Kidney capillary endothelial cell (primary cell): ENCODE measurements around the gene CCNDBP1.
A peak's percentile ranks its signal among the peaks of the same experiment; 100 is the strongest.
"Not testable (repeated sequence)": the region's sequence is repeated elsewhere in the genome, so short reads cannot be mapped to it uniquely, and the experiment has no call there.

ENCODE experiments used
- DNase-seq: peaks from one replicate; pipeline ENCODE4 v3.0.0-alpha.2; 2018; ENCODE audit warnings: low spot score

Gene CCNDBP1

GRCh38 chr15:43215961-43216360 is 30.8 kb downstream of the CCNDBP1 start:
- DNase-seq, result no peak

GRCh38 chr15:43218908-43219706 is 33.9 kb downstream of the CCNDBP1 start:
- DNase-seq, result no peak

GRCh38 chr15:43219929-43220928 is 35.0 kb downstream of the CCNDBP1 start:
- no peak for DNase-seq

GRCh38 chr15:43220991-43221403 is 35.8 kb downstream of the CCNDBP1 start, which contains the start of gene EPB42:
EPB42 (minus strand) TSS chr15:43221018; CDS start chr15:43220825, 193 bp downstream.
- no peak for DNase-seq

- no peak for DNase-seq
These were observed 36.2 kb downstream of the CCNDBP1 start for GRCh38 chr15:43221422-43221821.

GRCh38 chr15:43225201-43225949 is 40.2 kb downstream of the CCNDBP1 start:
- peak; percentile 51 for DNase-seq

GRCh38 chr15:43225950-43226255 is 40.7 kb downstream of the CCNDBP1 start:
- DNase-seq, result not testable (repeated sequence)

- DNase-seq, result no peak
These were observed 41.5 kb downstream of the CCNDBP1 start for GRCh38 chr15:43226436-43227305.

- no peak for DNase-seq
These were observed 44.8 kb downstream of the CCNDBP1 start for GRCh38 chr15:43229977-43230376.

GRCh38 chr15:43230640-43231115 is 45.5 kb downstream of the CCNDBP1 start:
- DNase-seq, result no peak

- DNase-seq, result no peak
These were observed 47.2 kb downstream of the CCNDBP1 start for GRCh38 chr15:43232289-43232874.

- no peak for DNase-seq
These were observed 50.3 kb downstream of the CCNDBP1 start for GRCh38 chr15:43235536-43235935.

- DNase-seq, result no peak
These were observed 52.8 kb downstream of the CCNDBP1 start for GRCh38 chr15:43237842-43238470.

- no peak for DNase-seq
These were observed 53.5 kb downstream of the CCNDBP1 start for GRCh38 chr15:43238671-43239131.

GRCh38 chr15:43239732-43240491 is 54.7 kb downstream of the CCNDBP1 start:
- no peak for DNase-seq

GRCh38 chr15:43241100-43241499 is 55.9 kb downstream of the CCNDBP1 start:
- no peak for DNase-seq

GRCh38 chr15:43242616-43243015 is 57.4 kb downstream of the CCNDBP1 start:
- no peak for DNase-seq

- no peak for DNase-seq
These were observed 57.9 kb downstream of the CCNDBP1 start for GRCh38 chr15:43243020-43243645.

GRCh38 chr15:43244092-43244491 is 58.9 kb downstream of the CCNDBP1 start:
- DNase-seq, result no peak
